ENCODE data around the gene FSTL1.

DNA sequence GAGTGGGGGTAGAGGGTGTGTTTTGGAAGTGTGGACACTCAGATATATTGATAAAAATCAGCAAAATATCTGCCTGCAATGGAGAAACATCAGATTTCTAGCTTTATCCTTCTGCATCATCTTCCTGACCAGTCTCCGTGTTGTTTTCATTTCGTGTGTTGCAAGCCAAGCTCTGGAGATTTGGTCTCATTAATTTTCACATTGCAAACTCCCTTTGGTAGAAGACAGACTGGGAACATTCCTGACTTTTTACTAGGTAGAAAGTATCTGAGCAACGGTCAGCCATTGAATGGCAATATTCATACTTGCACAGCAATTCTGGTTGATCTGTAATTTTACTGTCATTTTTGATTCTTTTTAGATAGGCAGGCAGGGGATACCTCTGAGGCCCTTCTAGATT lies 30.4 kb downstream of the FSTL1 start:
- no peak for TF ChIP-seq POLR2A (IDR thresholded peaks at IDR 0.05)
- TF ChIP-seq, protein P1, sequence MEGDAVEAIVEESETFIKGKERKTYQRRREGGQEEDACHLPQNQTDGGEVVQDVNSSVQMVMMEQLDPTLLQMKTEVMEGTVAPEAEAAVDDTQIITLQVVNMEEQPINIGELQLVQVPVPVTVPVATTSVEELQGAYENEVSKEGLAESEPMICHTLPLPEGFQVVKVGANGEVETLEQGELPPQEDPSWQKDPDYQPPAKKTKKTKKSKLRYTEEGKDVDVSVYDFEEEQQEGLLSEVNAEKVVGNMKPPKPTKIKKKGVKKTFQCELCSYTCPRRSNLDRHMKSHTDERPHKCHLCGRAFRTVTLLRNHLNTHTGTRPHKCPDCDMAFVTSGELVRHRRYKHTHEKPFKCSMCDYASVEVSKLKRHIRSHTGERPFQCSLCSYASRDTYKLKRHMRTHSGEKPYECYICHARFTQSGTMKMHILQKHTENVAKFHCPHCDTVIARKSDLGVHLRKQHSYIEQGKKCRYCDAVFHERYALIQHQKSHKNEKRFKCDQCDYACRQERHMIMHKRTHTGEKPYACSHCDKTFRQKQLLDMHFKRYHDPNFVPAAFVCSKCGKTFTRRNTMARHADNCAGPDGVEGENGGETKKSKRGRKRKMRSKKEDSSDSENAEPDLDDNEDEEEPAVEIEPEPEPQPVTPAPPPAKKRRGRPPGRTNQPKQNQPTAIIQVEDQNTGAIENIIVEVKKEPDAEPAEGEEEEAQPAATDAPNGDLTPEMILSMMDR (IDR thresholded peaks at IDR 0.05) = no peak

Measured in right lobe of liver (tissue), 4 donors.